ENCODE measurements around the gene TMEM52B. TPM values are rescaled to one million over a fixed set of nuclear protein-coding genes. Genes with fewer than 3 reads are reported as not detected.

The TMEM52B gene
- total and polyA plus RNA-seq, 2 donors from 2014 or later: 25.7 to 292 TPM

- H3K27me3 ChIP-seq (ENCODE audit: control insufficient read depth, insufficient read depth, low read length): no peaks in the 10 kb centered on the region
- no peaks in the 10 kb centered on the region for H3K9me3 ChIP-seq (ENCODE audit: control insufficient read depth in 2 of 3, insufficient read depth in 1 of 3, low read length in 3 of 3)
- no peak for TF ChIP-seq CTCF (IDR thresholded peaks at IDR 0.05; ENCODE audit: borderline replicate concordance, extremely low read depth, insufficient read depth)
- no peak for FAIRE-seq
- no peak overlapping the region for H3K9ac ChIP-seq (ENCODE audit: low read length in 3 of 3)
- H3K4me1 ChIP-seq (ENCODE audit: control insufficient read depth in 2 of 3, insufficient read depth in 2 of 3, low read depth in 1 of 3, low read length in 3 of 3): no peaks in the 10 kb centered on the region
- intact Hi-C loops (cut with DNase I): no loop called here
- H3K4me3 ChIP-seq (ENCODE audit: low read length in 3 of 3): no peak overlapping the region
- no peaks in the 10 kb centered on the region for H3K36me3 ChIP-seq (ENCODE audit: control insufficient read depth in 2 of 3, insufficient read depth in 3 of 3, low read length in 3 of 3)
- H3K27ac ChIP-seq (ENCODE audit: low read depth in 2 of 2, low read length in 2 of 2): no peak overlapping the region
- DNase-seq: no peak
Measured at GRCh38 chr12:10241290-10241689, 62.5 kb downstream of the TMEM52B start.

Other genes with a start within 250 kb of the TMEM52B start
- not detected for gene CLEC2A, start 246.7 kb upstream of the TMEM52B start, total RNA-seq
- not detected for gene CLEC2A, start 246.7 kb upstream of the TMEM52B start, polyA plus RNA-seq (ENCODE audit: insufficient read depth, low read depth, low replicate concordance)
- 4.8 TPM for gene CLEC12A, start 207.6 kb upstream of the TMEM52B start, total RNA-seq
- gene CLEC12A, start 207.6 kb upstream of the TMEM52B start, polyA plus RNA-seq (ENCODE audit: insufficient read depth, low read depth, low replicate concordance): 1.3 TPM
- not detected for gene CLEC1B, start 179.9 kb upstream of the TMEM52B start, total RNA-seq
- not detected for gene CLEC1B, start 179.9 kb upstream of the TMEM52B start, polyA plus RNA-seq (ENCODE audit: insufficient read depth, low read depth, low replicate concordance)
- gene CLEC12B, start 168.4 kb upstream of the TMEM52B start, total RNA-seq: not detected
- not detected for gene CLEC12B, start 168.4 kb upstream of the TMEM52B start, polyA plus RNA-seq (ENCODE audit: insufficient read depth, low read depth, low replicate concordance)
- 0.57 TPM for gene CLEC9A, start 148.3 kb upstream of the TMEM52B start, total RNA-seq
- gene CLEC9A, start 148.3 kb upstream of the TMEM52B start, polyA plus RNA-seq (ENCODE audit: insufficient read depth, low read depth, low replicate concordance): not detected
- gene CLEC1A, start 80.0 kb upstream of the TMEM52B start, total RNA-seq: 6.3 TPM
- 5.3 TPM for gene CLEC1A, start 80.0 kb upstream of the TMEM52B start, polyA plus RNA-seq (ENCODE audit: insufficient read depth, low read depth, low replicate concordance)
- gene CLEC7A, start 48.8 kb upstream of the TMEM52B start, total RNA-seq: 20.0 TPM
- gene CLEC7A, start 48.8 kb upstream of the TMEM52B start, polyA plus RNA-seq (ENCODE audit: insufficient read depth, low read depth, low replicate concordance): 0.43 TPM
- 6.7 TPM for gene OLR1, start 6.9 kb upstream of the TMEM52B start, total RNA-seq
- gene OLR1, start 6.9 kb upstream of the TMEM52B start, polyA plus RNA-seq (ENCODE audit: insufficient read depth, low read depth, low replicate concordance): 11.5 TPM
- 142 TPM for gene GABARAPL1, start 33.8 kb downstream of the TMEM52B start, total RNA-seq
- 454 TPM for gene GABARAPL1, start 33.8 kb downstream of the TMEM52B start, polyA plus RNA-seq (ENCODE audit: insufficient read depth, low read depth, low replicate concordance)
- 5.5 TPM for gene KLRD1, start 128.8 kb downstream of the TMEM52B start, total RNA-seq
- gene KLRD1, start 128.8 kb downstream of the TMEM52B start, polyA plus RNA-seq (ENCODE audit: insufficient read depth, low read depth, low replicate concordance): 0.37 TPM
- gene KLRK1, start 211.0 kb downstream of the TMEM52B start, total RNA-seq: 5.2 TPM
- gene KLRK1, start 211.0 kb downstream of the TMEM52B start, polyA plus RNA-seq (ENCODE audit: insufficient read depth, low read depth, low replicate concordance): 0.75 TPM
- gene KLRC4, start 230.7 kb downstream of the TMEM52B start, total RNA-seq: 1.4 TPM
- not detected for gene KLRC4, start 230.7 kb downstream of the TMEM52B start, polyA plus RNA-seq (ENCODE audit: insufficient read depth, low read depth, low replicate concordance)
- 0.72 TPM for gene KLRC3, start 241.6 kb downstream of the TMEM52B start, total RNA-seq
- gene KLRC3, start 241.6 kb downstream of the TMEM52B start, polyA plus RNA-seq (ENCODE audit: insufficient read depth, low read depth, low replicate concordance): not detected

All from kidney (tissue), 14 donors.